Measurements from ENCODE around the gene INPP5A. TPM values are rescaled to one million over a fixed set of nuclear protein-coding genes. Genes with fewer than 3 reads are reported as not detected.

INPP5A gene
- total and polyA plus RNA-seq, 2 donors (not counting 1 experiment from before 2014, with no cell fraction given): 9.3 to 87.8 TPM

DNA sequence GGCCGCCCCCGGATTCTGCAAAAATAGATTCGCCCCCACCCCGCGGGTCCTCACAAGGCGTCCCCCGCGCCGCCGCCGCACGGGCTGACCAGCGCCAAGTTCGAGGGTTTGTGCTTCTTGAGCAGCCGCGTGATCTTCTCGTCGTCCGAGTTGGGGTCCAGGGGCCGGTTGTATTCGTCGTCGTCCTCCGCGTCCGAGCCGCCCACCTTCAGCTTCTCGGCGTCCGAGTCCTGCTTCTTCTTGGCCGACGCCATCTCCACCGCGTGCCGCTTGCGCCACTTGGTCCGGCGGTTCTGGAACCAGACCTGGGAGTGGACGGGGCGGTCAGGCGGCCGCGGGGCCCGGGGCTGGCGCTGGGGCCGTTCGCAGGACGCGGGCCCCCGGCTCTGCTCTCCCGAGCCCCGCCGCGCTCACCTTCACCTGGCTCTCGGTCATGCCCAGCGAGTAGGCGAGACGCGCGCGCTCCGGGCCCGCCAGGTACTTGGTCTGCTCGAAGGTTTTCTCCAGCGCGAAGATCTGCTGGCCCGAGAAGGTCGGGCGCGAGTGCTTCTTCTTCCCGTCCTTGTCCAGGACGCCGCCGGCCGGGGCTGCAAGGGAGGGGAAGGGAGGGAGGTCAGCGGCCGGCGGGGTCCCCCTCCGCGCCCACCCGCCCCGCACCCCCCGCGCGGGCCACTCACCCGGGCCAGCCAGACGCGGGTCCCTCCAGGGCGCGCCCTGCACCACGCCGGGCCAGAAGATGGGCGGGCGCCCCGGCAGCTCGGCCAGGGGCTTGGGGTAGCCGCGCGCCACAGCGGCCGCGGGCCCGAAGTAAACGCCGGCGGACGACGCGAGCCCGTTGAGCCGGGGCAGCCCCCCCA is 247.5 kb downstream of the INPP5A start:
- Histone ChIP-seq H3K79me2 (ENCODE audit: control insufficient read depth, insufficient read depth, low read length) (no peaks in the 10 kb centered on the region), H4K20me1 (ENCODE audit: control insufficient read depth, insufficient read depth, low read length, poor library complexity, severe bottlenecking) (no peaks in the 10 kb centered on the region), H3K27ac (ENCODE audit: low read length in 2 of 2) (no peak overlapping the region), H3K4me1 (ENCODE audit: control insufficient read depth in 2 of 2, insufficient read depth in 2 of 2, low read length in 2 of 2) (peaks cover 3 to 25% of the 10 kb centered on the region in 2 donors), H3K4me3 (ENCODE audit: control extremely low read depth in 1 of 5, extremely low read depth in 1 of 5, insufficient read depth in 1 of 5, low read depth in 2 of 5, low read length in 4 of 5) (no peak overlapping the region), H3K36me3 (replicated peaks in 1 of 2; ENCODE audit: control extremely low read depth in 1 of 2, control insufficient read depth in 1 of 2, extremely low read depth in 1 of 2, insufficient read depth in 2 of 2, low read length in 1 of 2) (peaks cover 0 to 4% of the 10 kb centered on the region in 2 experiments), H3K9me3 (ENCODE audit: control extremely low read depth in 1 of 3, control insufficient read depth in 2 of 3, insufficient read depth in 1 of 3, low read length in 2 of 3) (peaks cover 0 to 30% (median 0%) of the 10 kb centered on the region in 3 donors), H3K9ac (ENCODE audit: low read length) (no peak overlapping the region), H3K4me2 (replicated peaks; ENCODE audit: low read depth, low read length, poor library complexity, severe bottlenecking) (peak overlapping the region; percentile 50), H3K27me3 (replicated peaks in 1 of 4; ENCODE audit: control extremely low read depth in 1 of 4, control insufficient read depth in 3 of 4, insufficient read depth in 4 of 4, low read length in 3 of 4) (peaks cover 0 to 30% (median 5%) of the 10 kb centered on the region in 4 experiments), H2AFZ (ENCODE audit: insufficient read depth, low read depth, low read length, poor library complexity, severe bottlenecking) (no peak overlapping the region)
- ChIA-PET POLR2A (no interaction called here), CTCF (no interaction called here)
- H3K4me3 Mint-ChIP-seq: no peak overlapping the region
- 14% methylated on average over 111 of the region's 111 CpGs for WGBS (ENCODE audit: insufficient coverage)
- ATAC-seq (ENCODE audit: low read depth): no peak
- TF ChIP-seq, protein P1, sequence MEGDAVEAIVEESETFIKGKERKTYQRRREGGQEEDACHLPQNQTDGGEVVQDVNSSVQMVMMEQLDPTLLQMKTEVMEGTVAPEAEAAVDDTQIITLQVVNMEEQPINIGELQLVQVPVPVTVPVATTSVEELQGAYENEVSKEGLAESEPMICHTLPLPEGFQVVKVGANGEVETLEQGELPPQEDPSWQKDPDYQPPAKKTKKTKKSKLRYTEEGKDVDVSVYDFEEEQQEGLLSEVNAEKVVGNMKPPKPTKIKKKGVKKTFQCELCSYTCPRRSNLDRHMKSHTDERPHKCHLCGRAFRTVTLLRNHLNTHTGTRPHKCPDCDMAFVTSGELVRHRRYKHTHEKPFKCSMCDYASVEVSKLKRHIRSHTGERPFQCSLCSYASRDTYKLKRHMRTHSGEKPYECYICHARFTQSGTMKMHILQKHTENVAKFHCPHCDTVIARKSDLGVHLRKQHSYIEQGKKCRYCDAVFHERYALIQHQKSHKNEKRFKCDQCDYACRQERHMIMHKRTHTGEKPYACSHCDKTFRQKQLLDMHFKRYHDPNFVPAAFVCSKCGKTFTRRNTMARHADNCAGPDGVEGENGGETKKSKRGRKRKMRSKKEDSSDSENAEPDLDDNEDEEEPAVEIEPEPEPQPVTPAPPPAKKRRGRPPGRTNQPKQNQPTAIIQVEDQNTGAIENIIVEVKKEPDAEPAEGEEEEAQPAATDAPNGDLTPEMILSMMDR (IDR thresholded peaks at IDR 0.05): no peak
- TF ChIP-seq EZH2 (IDR thresholded peaks at IDR 0.05; ENCODE audit: borderline replicate concordance, insufficient read depth, low read depth, low read length, poor library complexity, severe bottlenecking): peak; percentile 68
- intact Hi-C loops (cut with micrococcal nuclease): no loop called here
- no peak overlapping the region for H3K27ac Mint-ChIP-seq
- H3K9me3 Mint-ChIP-seq (ENCODE audit: insufficient read depth): no peaks in the 10 kb centered on the region
- peaks cover 9% of the 10 kb centered on the region for H3K4me1 Mint-ChIP-seq
- peaks cover 16% of the 10 kb centered on the region for H3K27me3 Mint-ChIP-seq
- DNase-seq: peak; percentile 29
